C4-2B (cell line): ENCODE data around the gene GRAMD2B.

Experiments used
- ZFX ChIP-seq: fragments of 450-650 bp; IDR thresholded peaks from 2 replicates; pipeline ENCODE4 v1.6.1; 2017
- TF ChIP-seq, protein P1 (sequence below): fragments of 450-650 bp; conservative IDR thresholded peaks from 2 replicates; pipeline ENCODE4 v1.5.1; 2017; ENCODE audit warnings: mild to moderate bottlenecking

DNA sequence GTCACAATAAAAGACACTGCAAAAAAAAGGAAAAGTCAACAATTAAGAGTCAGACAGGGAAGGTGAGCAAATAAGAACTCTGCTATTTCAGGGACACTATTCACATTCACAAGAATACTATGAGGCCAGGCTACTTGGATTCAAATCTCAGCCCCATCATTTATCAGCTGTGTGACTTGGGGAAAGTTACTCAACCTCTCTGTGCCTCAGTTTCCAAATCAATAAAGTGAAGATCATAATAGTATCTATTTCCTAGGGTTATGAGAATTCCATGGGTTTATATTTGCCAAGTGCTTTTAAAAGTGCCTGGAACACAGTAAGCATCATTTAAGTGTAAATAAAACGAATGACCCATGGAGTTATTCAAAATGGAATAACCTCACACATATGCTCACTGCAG lies 115.4 kb downstream of the GRAMD2B start:
- TF ChIP-seq, protein P1, sequence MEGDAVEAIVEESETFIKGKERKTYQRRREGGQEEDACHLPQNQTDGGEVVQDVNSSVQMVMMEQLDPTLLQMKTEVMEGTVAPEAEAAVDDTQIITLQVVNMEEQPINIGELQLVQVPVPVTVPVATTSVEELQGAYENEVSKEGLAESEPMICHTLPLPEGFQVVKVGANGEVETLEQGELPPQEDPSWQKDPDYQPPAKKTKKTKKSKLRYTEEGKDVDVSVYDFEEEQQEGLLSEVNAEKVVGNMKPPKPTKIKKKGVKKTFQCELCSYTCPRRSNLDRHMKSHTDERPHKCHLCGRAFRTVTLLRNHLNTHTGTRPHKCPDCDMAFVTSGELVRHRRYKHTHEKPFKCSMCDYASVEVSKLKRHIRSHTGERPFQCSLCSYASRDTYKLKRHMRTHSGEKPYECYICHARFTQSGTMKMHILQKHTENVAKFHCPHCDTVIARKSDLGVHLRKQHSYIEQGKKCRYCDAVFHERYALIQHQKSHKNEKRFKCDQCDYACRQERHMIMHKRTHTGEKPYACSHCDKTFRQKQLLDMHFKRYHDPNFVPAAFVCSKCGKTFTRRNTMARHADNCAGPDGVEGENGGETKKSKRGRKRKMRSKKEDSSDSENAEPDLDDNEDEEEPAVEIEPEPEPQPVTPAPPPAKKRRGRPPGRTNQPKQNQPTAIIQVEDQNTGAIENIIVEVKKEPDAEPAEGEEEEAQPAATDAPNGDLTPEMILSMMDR, result no peak
- no peak for TF ChIP-seq ZFX
